ENCODE measurements around the gene DNAJC16.

- TF ChIP-seq POLR2AphosphoS5 (IDR thresholded peaks at IDR 0.05) (no peak), CTCF (IDR thresholded peaks at IDR 0.05) (no peak)
These were observed 30.4 kb downstream of the DNAJC16 start for GRCh38 chr1:15557008-15557407.
